BE2C (cell line): ENCODE data around the gene MBD5.

Experiments used
- DNase-seq: peaks from one replicate; pipeline ENCODE4 v3.0.0-alpha.2; 2020
- H3K27me3 ChIP-seq: fragments of 250-450 bp; sonication (Bioruptor Pico); 2 replicates; pipeline ENCODE4 v1.5.1; 2020; ENCODE audit warnings: mild to moderate bottlenecking
- H3K36me3 ChIP-seq: fragments of 250-450 bp; sonication (Bioruptor Pico); 2 replicates; pipeline ENCODE4 v1.5.1; 2020; ENCODE audit warnings: mild to moderate bottlenecking
- H3K4me1 ChIP-seq: fragments of 250-450 bp; sonication (Bioruptor Pico); 2 replicates; pipeline ENCODE4 v1.5.1; 2020
- H3K4me3 ChIP-seq: 2 replicates; pipeline ENCODE4 v1.5.1; 2011; ENCODE audit warnings: low read depth, low read length
- H3K9me3 ChIP-seq: fragments of 250-450 bp; sonication (Bioruptor Pico); 2 replicates; pipeline ENCODE4 v1.5.1; 2020
- TF ChIP-seq, protein P1 (sequence below): IDR thresholded peaks from 2 replicates; pipeline ENCODE4 v1.5.1; 2012; ENCODE audit warnings: mild to moderate bottlenecking, low read depth, low read length

MBD5 gene

DNA sequence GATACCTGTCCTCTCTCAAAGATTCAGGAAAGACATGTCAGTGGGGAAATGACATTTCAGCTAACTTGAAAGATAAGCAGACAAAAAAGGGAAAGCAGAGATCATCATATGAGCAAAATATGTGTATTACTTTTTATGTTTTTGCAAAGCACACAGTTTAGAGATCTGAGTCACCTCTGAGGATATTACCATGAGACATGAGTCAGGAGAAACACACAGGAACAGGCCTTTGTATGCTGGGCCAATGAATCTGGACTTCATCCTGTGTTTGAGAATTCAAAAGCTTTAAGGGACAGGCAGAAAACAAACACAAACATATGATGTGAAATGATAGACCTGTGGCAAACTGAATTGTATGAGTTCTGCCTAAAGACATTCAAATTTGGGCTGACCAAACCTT is 317.6 kb downstream of the MBD5 start:
- H3K4me3 ChIP-seq: no peak overlapping the region
- H3K4me1 ChIP-seq: no peaks in the 10 kb centered on the region
- H3K27me3 ChIP-seq: no peaks in the 10 kb centered on the region
- TF ChIP-seq, protein P1, sequence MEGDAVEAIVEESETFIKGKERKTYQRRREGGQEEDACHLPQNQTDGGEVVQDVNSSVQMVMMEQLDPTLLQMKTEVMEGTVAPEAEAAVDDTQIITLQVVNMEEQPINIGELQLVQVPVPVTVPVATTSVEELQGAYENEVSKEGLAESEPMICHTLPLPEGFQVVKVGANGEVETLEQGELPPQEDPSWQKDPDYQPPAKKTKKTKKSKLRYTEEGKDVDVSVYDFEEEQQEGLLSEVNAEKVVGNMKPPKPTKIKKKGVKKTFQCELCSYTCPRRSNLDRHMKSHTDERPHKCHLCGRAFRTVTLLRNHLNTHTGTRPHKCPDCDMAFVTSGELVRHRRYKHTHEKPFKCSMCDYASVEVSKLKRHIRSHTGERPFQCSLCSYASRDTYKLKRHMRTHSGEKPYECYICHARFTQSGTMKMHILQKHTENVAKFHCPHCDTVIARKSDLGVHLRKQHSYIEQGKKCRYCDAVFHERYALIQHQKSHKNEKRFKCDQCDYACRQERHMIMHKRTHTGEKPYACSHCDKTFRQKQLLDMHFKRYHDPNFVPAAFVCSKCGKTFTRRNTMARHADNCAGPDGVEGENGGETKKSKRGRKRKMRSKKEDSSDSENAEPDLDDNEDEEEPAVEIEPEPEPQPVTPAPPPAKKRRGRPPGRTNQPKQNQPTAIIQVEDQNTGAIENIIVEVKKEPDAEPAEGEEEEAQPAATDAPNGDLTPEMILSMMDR: no peak
- no peaks in the 10 kb centered on the region for H3K36me3 ChIP-seq
- DNase-seq: no peak
- H3K9me3 ChIP-seq: no peaks in the 10 kb centered on the region

DNA sequence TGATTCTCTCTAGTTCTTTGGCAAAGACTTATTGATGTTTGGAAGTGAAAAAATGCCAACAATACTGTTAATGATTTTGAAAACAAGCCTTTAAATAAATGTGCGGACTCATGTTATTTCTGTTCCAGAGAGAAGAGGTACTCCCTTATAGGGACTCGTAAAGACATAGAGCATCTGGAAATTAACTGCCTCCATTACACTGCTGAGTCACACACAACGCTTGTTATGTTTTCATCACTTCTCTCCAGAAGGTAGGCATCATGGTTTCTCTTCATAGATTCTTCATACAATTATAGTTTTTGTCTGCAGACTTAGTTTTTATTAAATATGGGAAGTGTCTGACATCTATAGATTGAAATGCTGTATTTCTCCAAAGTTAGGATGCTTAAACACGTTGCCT is 321.2 kb downstream of the MBD5 start:
- H3K4me3 ChIP-seq: no peak overlapping the region
- H3K27me3 ChIP-seq: no peaks in the 10 kb centered on the region
- TF ChIP-seq, protein P1: no peak
- H3K4me1 ChIP-seq: no peaks in the 10 kb centered on the region
- no peak for DNase-seq
- H3K9me3 ChIP-seq: no peaks in the 10 kb centered on the region
- H3K36me3 ChIP-seq: no peaks in the 10 kb centered on the region

DNA sequence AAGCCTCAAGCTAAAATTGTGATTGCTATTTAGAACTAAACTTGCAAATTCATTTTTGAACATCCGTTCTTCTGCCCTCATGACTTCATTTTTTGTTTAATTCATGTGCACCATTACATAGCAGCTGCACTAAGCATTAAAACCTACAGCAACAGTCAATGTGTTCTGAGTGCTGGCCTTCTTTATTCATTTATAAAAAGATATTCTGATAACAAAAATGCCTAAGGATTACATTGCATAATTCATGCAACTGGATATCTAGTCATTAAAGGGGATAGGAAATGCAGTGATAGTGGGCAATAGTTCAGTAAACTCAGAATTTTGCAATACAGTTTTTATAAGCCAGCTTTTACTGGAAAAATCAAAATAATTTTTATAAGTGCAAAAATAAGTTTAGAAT is 329.3 kb downstream of the MBD5 start:
- Histone ChIP-seq H3K36me3 (no peaks in the 10 kb centered on the region), H3K4me3 (no peak overlapping the region), H3K4me1 (no peaks in the 10 kb centered on the region), H3K27me3 (no peaks in the 10 kb centered on the region), H3K9me3 (no peaks in the 10 kb centered on the region)
- no peak for DNase-seq
- TF ChIP-seq, protein P1: no peak

DNA sequence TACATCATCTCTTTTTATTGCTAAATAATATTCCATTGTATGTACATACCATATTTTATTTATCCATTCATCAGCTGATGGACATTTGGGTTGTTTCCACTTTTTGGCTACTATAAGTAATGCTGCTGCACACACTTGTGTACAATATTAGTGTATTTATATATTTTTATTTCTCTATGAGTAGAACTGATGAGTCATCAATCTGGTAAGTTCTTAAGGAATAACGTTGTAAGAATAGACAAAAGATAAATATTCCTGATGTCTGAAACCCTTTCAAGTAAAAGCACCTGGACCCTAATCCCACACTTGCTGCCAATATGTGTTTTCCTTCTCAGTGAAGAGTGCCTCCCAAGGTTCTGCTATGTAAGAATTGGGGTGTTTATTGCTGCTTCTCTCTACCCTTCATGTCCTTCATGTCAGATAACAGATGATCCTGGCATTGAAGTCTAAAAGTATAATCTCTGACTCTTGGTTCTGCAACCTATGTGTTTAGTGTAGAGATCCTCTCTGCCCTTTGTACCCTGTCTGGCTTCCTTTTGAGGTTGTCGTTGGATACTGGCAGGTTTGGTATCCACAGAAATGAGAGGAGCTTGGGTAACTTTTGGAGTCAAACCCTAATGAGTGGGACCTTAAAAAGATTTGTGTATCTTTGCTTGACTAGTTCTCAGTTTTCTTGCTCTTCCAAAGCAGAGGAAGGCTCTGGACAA is 330.7 kb downstream of the MBD5 start:
- no peaks in the 10 kb centered on the region for H3K27me3 ChIP-seq
- DNase-seq: no peak
- no peak overlapping the region for H3K4me3 ChIP-seq
- no peaks in the 10 kb centered on the region for H3K9me3 ChIP-seq
- TF ChIP-seq, protein P1: no peak
- no peaks in the 10 kb centered on the region for H3K4me1 ChIP-seq
- H3K36me3 ChIP-seq: no peaks in the 10 kb centered on the region

DNA sequence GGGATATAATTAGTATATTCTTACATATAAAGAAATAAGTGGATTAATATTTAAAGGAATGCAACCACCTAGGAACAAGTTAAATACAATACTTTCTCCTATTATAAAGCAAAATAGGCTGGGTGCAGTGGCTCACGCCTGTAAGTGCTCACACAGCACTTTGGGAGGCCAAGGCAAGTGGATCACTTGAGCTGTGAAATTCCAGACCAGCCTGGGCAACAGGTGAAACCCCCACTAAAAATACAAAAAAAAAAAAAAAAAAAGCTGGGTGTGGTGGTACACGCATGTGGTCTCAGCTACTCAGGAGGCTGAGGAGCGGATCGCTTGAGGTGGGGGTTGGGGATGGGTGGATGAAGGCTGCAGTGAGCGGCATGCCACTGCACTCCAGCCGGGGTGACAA is 337.5 kb downstream of the MBD5 start:
- no peak overlapping the region for H3K4me3 ChIP-seq
- TF ChIP-seq, protein P1: no peak
- H3K36me3 ChIP-seq: no peaks in the 10 kb centered on the region
- H3K4me1 ChIP-seq: no peaks in the 10 kb centered on the region
- H3K9me3 ChIP-seq: no peaks in the 10 kb centered on the region
- DNase-seq: no peak
- H3K27me3 ChIP-seq: no peaks in the 10 kb centered on the region

DNA sequence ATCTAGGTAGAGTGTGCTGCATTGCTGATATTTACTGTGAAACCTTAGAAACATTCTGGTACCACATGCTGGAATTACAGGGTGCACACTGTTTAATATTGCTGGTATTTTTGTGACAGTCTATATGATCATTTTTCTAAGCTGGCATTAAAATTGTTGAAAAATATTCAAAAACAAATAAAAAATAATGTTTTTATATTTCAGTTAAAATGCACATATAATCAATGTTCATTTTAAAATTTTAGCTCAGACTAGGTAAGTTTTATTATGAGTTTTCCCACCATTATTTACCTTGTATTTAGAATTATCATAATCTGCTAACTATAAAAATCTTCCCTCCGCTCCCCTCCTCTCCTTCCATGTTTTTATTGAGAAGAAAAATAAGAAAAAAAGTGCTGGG is 339.8 kb downstream of the MBD5 start:
- Histone ChIP-seq H3K9me3 (no peaks in the 10 kb centered on the region), H3K36me3 (no peaks in the 10 kb centered on the region), H3K4me1 (no peaks in the 10 kb centered on the region), H3K4me3 (no peak overlapping the region), H3K27me3 (no peaks in the 10 kb centered on the region)
- DNase-seq: no peak
- TF ChIP-seq, protein P1: no peak
